ENCODE results near the gene CHTOP. TPM values are rescaled to one million over a fixed set of nuclear protein-coding genes. Genes with fewer than 3 reads are reported as not detected.

The CHTOP gene
- total and polyA plus RNA-seq, 2 of the 13 experiments (the other 11 are each of a cell fraction or from before 2014, with no cell fraction given): 38.0 to 51.9 TPM

DNA sequence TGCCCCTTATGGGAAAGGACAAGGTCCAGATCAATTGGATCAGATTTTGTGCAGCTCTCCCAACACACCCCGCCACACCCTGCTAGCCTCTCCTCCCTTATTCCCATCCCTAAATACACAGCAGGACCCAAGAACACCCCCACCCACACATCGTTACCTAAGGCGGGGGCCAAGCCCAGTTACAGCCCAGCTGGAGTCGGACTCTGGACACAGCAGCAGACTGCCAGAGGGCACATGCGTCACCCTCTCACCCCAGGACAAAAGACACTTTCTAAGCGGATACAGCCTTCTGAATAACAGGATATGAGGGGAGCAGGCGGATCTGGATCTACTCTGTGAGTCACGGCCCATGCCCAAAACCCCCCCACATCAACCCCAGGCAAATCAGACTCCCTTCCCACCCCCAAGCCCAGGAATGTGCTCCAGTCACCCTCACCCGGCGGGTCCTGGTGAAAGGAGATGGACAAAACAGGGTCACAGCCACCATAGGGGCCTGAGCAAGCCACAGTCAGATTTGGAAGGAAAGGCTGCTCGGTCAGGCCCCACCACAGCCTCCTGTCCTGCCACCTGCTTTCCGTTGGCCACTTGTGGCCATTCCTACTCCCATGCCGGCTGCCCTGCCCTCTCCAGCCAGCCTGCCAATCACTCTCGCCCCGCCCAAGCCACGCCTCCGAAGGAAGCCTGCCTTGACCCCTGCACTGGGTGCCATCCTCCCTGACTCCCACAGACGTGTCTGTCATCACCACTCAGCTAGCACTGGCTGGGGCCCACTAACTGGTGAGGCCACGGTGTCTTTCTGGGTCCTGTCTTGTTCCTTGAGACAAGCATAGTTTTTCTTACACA lies 24.9 kb upstream of the CHTOP start (continued):
- TF ChIP-seq, protein P1, sequence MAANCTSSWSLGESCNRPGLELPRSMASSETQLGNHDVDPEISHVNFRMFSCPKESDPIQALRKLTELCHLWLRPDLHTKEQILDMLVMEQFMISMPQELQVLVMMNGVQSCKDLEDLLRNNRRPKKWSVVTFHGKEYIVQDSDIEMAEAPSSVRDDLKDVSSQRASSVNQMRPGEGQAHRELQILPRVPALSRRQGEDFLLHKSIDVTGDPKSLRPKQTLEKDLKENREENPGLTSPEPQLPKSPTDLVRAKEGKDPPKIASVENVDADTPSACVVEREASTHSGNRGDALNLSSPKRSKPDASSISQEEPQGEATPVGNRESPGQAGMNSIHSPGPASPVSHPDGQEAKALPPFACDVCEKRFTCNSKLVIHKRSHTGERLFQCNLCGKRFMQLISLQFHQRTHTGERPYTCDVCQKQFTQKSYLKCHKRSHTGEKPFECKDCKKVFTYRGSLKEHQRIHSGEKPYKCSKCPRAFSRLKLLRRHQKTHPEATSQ (CRISPR knock-in tag; IDR thresholded peaks at IDR 0.05; ENCODE audit: borderline replicate concordance): no peak
- TF ChIP-seq NFE2 (CRISPR knock-in tag; IDR thresholded peaks at IDR 0.05): no peak

DNA sequence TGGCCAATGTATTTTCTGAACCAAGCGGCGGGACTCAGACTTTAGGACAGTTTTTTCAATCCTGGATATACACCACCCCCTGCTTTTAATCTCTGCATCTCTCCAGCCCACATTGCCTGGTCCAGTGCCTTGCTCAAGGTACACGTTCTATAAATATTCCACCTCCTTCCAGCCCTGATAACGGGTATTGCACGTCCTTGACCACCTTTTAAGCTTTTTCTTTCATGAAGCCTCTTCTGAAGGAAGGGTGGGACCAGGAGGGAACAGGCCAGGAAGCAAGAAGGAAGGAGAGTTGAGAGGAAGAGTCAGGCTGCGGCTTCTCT lies 24.3 kb upstream of the CHTOP start:
- Histone ChIP-seq H4K20me1 (ENCODE audit: insufficient read depth, low read length) (no peaks in the 10 kb centered on the region), H3K9ac (ENCODE audit: insufficient read depth, low read depth, low read length) (peak overlapping the region; percentile 87), H2AFZ (ENCODE audit: low read length) (no peak overlapping the region), H3K4me1 (ENCODE audit: insufficient read depth, low read length) (peaks cover 67% of the 10 kb centered on the region), H3K36me3 (replicated peaks in 1 of 2; ENCODE audit: control insufficient read depth in 1 of 2, insufficient read depth in 2 of 2, low read length in 2 of 2) (no peaks in the 10 kb centered on the region; a peak in 1 of 5 replicates), H3K4me2 (ENCODE audit: low read depth, low read length) (peak overlapping the region; percentile 98), H3K4me3 (replicated peaks in 1 of 3; ENCODE audit: insufficient read depth in 1 of 3, low read depth in 2 of 3, low read length in 3 of 3) (peak overlapping the region; percentile 62 to 83 (median 64)), H3K9me3 (ENCODE audit: low read length) (no peaks in the 10 kb centered on the region), H3K27me3 (ENCODE audit: control insufficient read depth in 1 of 2, insufficient read depth in 2 of 2, low read length in 2 of 2) (no peaks in the 10 kb centered on the region; a peak in 1 of 5 replicates), H3K79me2 (ENCODE audit: insufficient read depth, low read length) (peaks cover 13% of the 10 kb centered on the region), H3K27ac (ENCODE audit: extremely low read length, insufficient read depth, low read length) (peak overlapping the region; percentile 99)
- FAIRE-seq (no peak), DNase-seq (ENCODE audit: low spot score) (no peak), ATAC-seq (peak; percentile 12)
- BruUV-seq (replicated peaks): no TSS peak
- intact Hi-C loops (cut with micrococcal nuclease; ENCODE audit: unreplicated experiment) (loop anchor here (2.0 kb wide), 1 partner anchor 17 kb away; the partner anchor contains the start of gene S100A13), in situ Hi-C loops (cut with HindIII; ENCODE audit: extremely low pct_ligation_motif_present, low pct_unique_long_range_greater_than_20kb) (no loop called here)
- CTCF ChIA-PET (ENCODE audit: low intra/inter-chr PET ratio, low total read pairs): no interaction called here
- 0% methylated on average over 6 of the region's 6 CpGs for WGBS (ENCODE audit: low lambda C conversion rate)
- POLR2A ChIA-PET: interaction anchor here (0.7 to 12.2 kb wide), 7 partner anchors 15 to 167 kb away, joined by 3 to 390 read pairs (median 7); partner anchors contain the start of genes CHTOP, S100A1, S100A13 and S100A4
- TF ChIP-seq MZF1 (CRISPR knock-in tag; IDR thresholded peaks at IDR 0.05; ENCODE audit: borderline replicate concordance) (no peak), ZNF264 (CRISPR knock-in tag; IDR thresholded peaks at IDR 0.05) (0 out of 2 replicates have a peak, but pooled peaks have one; percentile 24), POLR2AphosphoS2 (IDR thresholded peaks at IDR 0.05; ENCODE audit: low read depth, low read length) (no peak), HOXA3 (CRISPR knock-in tag; IDR thresholded peaks at IDR 0.05) (0 out of 2 replicates have a peak, but pooled peaks have one; percentile 10), ZBTB42 (CRISPR knock-in tag; IDR thresholded peaks at IDR 0.05) (0 out of 2 replicates have a peak, but pooled peaks have one; percentile 10), ZFP37 (CRISPR knock-in tag; IDR thresholded peaks at IDR 0.05; ENCODE audit: borderline replicate concordance) (0 out of 2 replicates have a peak, but pooled peaks have one; percentile 9), SMYD3 (CRISPR knock-in tag; IDR thresholded peaks at IDR 0.05) (no peak), ZNF766 (CRISPR knock-in tag; IDR thresholded peaks at IDR 0.05; ENCODE audit: borderline replicate concordance) (peak; percentile 48; the same call in 1 of the 2 replicates)
- TF ChIP-seq, protein P2, sequence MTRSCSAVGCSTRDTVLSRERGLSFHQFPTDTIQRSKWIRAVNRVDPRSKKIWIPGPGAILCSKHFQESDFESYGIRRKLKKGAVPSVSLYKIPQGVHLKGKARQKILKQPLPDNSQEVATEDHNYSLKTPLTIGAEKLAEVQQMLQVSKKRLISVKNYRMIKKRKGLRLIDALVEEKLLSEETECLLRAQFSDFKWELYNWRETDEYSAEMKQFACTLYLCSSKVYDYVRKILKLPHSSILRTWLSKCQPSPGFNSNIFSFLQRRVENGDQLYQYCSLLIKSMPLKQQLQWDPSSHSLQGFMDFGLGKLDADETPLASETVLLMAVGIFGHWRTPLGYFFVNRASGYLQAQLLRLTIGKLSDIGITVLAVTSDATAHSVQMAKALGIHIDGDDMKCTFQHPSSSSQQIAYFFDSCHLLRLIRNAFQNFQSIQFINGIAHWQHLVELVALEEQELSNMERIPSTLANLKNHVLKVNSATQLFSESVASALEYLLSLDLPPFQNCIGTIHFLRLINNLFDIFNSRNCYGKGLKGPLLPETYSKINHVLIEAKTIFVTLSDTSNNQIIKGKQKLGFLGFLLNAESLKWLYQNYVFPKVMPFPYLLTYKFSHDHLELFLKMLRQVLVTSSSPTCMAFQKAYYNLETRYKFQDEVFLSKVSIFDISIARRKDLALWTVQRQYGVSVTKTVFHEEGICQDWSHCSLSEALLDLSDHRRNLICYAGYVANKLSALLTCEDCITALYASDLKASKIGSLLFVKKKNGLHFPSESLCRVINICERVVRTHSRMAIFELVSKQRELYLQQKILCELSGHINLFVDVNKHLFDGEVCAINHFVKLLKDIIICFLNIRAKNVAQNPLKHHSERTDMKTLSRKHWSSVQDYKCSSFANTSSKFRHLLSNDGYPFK (CRISPR knock-in tag; IDR thresholded peaks at IDR 0.05; ENCODE audit: borderline replicate concordance): no peak
- TF ChIP-seq, protein P3, sequence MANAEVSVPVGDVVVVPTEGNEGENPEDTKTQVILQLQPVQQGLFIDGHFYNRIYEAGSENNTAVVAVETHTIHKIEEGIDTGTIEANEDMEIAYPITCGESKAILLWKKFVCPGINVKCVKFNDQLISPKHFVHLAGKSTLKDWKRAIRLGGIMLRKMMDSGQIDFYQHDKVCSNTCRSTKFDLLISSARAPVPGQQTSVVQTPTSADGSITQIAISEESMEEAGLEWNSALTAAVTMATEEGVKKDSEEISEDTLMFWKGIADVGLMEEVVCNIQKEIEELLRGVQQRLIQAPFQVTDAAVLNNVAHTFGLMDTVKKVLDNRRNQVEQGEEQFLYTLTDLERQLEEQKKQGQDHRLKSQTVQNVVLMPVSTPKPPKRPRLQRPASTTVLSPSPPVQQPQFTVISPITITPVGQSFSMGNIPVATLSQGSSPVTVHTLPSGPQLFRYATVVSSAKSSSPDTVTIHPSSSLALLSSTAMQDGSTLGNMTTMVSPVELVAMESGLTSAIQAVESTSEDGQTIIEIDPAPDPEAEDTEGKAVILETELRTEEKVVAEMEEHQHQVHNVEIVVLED (CRISPR knock-in tag; IDR thresholded peaks at IDR 0.05; ENCODE audit: borderline replicate concordance): no peak
- TF ChIP-seq, protein P4, sequence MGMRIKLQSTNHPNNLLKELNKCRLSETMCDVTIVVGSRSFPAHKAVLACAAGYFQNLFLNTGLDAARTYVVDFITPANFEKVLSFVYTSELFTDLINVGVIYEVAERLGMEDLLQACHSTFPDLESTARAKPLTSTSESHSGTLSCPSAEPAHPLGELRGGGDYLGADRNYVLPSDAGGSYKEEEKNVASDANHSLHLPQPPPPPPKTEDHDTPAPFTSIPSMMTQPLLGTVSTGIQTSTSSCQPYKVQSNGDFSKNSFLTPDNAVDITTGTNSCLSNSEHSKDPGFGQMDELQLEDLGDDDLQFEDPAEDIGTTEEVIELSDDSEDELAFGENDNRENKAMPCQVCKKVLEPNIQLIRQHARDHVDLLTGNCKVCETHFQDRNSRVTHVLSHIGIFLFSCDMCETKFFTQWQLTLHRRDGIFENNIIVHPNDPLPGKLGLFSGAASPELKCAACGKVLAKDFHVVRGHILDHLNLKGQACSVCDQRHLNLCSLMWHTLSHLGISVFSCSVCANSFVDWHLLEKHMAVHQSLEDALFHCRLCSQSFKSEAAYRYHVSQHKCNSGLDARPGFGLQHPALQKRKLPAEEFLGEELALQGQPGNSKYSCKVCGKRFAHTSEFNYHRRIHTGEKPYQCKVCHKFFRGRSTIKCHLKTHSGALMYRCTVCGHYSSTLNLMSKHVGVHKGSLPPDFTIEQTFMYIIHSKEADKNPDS (CRISPR knock-in tag; IDR thresholded peaks at IDR 0.05): no peak

Data from HepG2 (cell line).